22Rv1 (cell line): ENCODE results near the gene RIN1.

ENCODE experiments used
- CTCF ChIP-seq: fragments of 450-650 bp; IDR thresholded peaks from 2 replicates; pipeline ENCODE4 v1.5.1; 2017; ENCODE audit warnings: mild to moderate bottlenecking
- ZFX ChIP-seq: fragments of 450-650 bp; IDR thresholded peaks from 2 replicates; pipeline ENCODE4 v1.6.1; 2017; ENCODE audit warnings: antibody characterized with exemption, borderline replicate concordance

- TF ChIP-seq CTCF (peak; percentile 92), ZFX (no peak)
These were observed 24.2 kb downstream of the RIN1 start for GRCh38 chr11:66311965-66312548.
